OCI-LY1 (cell line): Measurements from ENCODE around the gene ST7L.

Experiments used
- H2AFZ ChIP-seq: fragments of 200-600 bp; sonication (generic), shearing (Covaris generic); 2 replicates; pipeline ENCODE4 v1.6.0; 2014; ENCODE audit warnings: antibody characterized with exemption, mild to moderate bottlenecking, low read length
- H3F3A ChIP-seq: fragments of 200-600 bp; sonication (generic), shearing (Covaris generic); 2 replicates; pipeline ENCODE4 v1.6.0; 2014; ENCODE audit warnings: mild to moderate bottlenecking, antibody characterized with exemption, low read length, moderate library complexity; ENCODE audit not compliant: insufficient read depth
- H3K27ac ChIP-seq: fragments of 200-600 bp; sonication (generic); 2 replicates; pipeline ENCODE4 v1.5.1; 2014; ENCODE audit warnings: low read length, mixed run types, mild to moderate bottlenecking, low read depth; ENCODE audit not compliant: poor library complexity, severe bottlenecking
- H3K27me3 ChIP-seq: fragments of 200-600 bp; sonication (generic); 2 replicates; pipeline ENCODE4 v1.6.0; 2014; ENCODE audit warnings: antibody characterized with exemption, mild to moderate bottlenecking, low read length, moderate library complexity; ENCODE audit not compliant: insufficient read depth
- H3K36me3 ChIP-seq: fragments of 200-600 bp; sonication (generic); 2 replicates; pipeline ENCODE4 v1.6.1; 2014; ENCODE audit warnings: mild to moderate bottlenecking, antibody characterized with exemption, low read length, moderate library complexity, mixed read lengths; ENCODE audit not compliant: insufficient read depth
- H3K4me1 ChIP-seq: fragments of 200-600 bp; sonication (generic); 2 replicates; pipeline ENCODE4 v1.5.1; 2014; ENCODE audit warnings: mild to moderate bottlenecking, low read length, moderate library complexity; ENCODE audit not compliant: insufficient read depth, severe bottlenecking
- H3K4me2 ChIP-seq: fragments of 200-600 bp; sonication (generic), shearing (Covaris generic); 2 replicates; pipeline ENCODE4 v1.6.1; 2014; ENCODE audit warnings: low read length
- H3K4me3 ChIP-seq: fragments of 200-600 bp; sonication (generic); 2 replicates; pipeline ENCODE4 v1.5.1; 2014; ENCODE audit warnings: low read length, low read depth, mild to moderate bottlenecking, mixed read lengths; ENCODE audit not compliant: poor library complexity, severe bottlenecking
- H3K79me2 ChIP-seq: fragments of 200-600 bp; shearing (Covaris generic); 2 replicates; pipeline ENCODE4 v1.6.1; 2016; ENCODE audit warnings: mixed run types, low read length, mixed read lengths; ENCODE audit not compliant: insufficient read depth
- H3K9ac ChIP-seq: fragments of 200-600 bp; sonication (generic), shearing (Covaris generic); 2 replicates; pipeline ENCODE4 v1.6.1; 2014; ENCODE audit warnings: mild to moderate bottlenecking, low read length, mixed read lengths
- H3K9me2 ChIP-seq: fragments of 200-600 bp; sonication (generic), shearing (Covaris generic); 2 replicates; pipeline ENCODE4 v1.6.1; 2014; ENCODE audit warnings: low read depth, mild to moderate bottlenecking, low read length, mixed read lengths
- H3K9me3 ChIP-seq: fragments of 200-600 bp; shearing (Covaris generic); 2 replicates; pipeline ENCODE4 v1.6.1; 2014; ENCODE audit warnings: low read length, mixed read lengths
- H4K20me1 ChIP-seq: fragments of 200-600 bp; sonication (generic), shearing (Covaris generic); 2 replicates; pipeline ENCODE4 v1.6.0; 2016; ENCODE audit warnings: mild to moderate bottlenecking, low read length; ENCODE audit not compliant: insufficient read depth
- EZH2 ChIP-seq: fragments of 200-600 bp; sonication (generic), shearing (Covaris generic); IDR thresholded peaks from 2 replicates; pipeline ENCODE4 v1.8.0; 2017; ENCODE audit warnings: borderline replicate concordance, mixed run types, mild to moderate bottlenecking, antibody characterized with exemption, low read length, moderate library complexity, mixed read lengths
- TF ChIP-seq, protein P1 (sequence below): fragments of 200-600 bp; sonication (generic), shearing (Covaris generic); IDR thresholded peaks from 2 replicates; pipeline ENCODE4 v1.5.1; 2017; ENCODE audit warnings: mild to moderate bottlenecking, antibody characterized with exemption, low read length, moderate library complexity, mixed read lengths

The ST7L gene

GRCh38 chr1:112542206-112542973 lies 76.6 kb downstream of the ST7L start:
- no peaks in the 10 kb centered on the region for H3K36me3 ChIP-seq
- no peaks in the 10 kb centered on the region for H4K20me1 ChIP-seq
- TF ChIP-seq EZH2 = no peak
- TF ChIP-seq, protein P1, sequence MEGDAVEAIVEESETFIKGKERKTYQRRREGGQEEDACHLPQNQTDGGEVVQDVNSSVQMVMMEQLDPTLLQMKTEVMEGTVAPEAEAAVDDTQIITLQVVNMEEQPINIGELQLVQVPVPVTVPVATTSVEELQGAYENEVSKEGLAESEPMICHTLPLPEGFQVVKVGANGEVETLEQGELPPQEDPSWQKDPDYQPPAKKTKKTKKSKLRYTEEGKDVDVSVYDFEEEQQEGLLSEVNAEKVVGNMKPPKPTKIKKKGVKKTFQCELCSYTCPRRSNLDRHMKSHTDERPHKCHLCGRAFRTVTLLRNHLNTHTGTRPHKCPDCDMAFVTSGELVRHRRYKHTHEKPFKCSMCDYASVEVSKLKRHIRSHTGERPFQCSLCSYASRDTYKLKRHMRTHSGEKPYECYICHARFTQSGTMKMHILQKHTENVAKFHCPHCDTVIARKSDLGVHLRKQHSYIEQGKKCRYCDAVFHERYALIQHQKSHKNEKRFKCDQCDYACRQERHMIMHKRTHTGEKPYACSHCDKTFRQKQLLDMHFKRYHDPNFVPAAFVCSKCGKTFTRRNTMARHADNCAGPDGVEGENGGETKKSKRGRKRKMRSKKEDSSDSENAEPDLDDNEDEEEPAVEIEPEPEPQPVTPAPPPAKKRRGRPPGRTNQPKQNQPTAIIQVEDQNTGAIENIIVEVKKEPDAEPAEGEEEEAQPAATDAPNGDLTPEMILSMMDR = no peak
- no peak overlapping the region for H3K27ac ChIP-seq
- no peaks in the 10 kb centered on the region for H3K27me3 ChIP-seq
- no peak overlapping the region for H3K4me2 ChIP-seq
- no peak overlapping the region for H3K4me3 ChIP-seq
- no peak overlapping the region for H2AFZ ChIP-seq
- no peaks in the 10 kb centered on the region for H3K4me1 ChIP-seq
- H3K9ac ChIP-seq = no peak overlapping the region
- no peaks in the 10 kb centered on the region for H3K9me3 ChIP-seq
- no peaks in the 10 kb centered on the region for H3K79me2 ChIP-seq
- no peaks in the 10 kb centered on the region for H3K9me2 ChIP-seq
- no peaks in the 10 kb centered on the region for H3F3A ChIP-seq

- H3K4me3 ChIP-seq = no peak overlapping the region
- H3K4me2 ChIP-seq = no peak overlapping the region
- H3K36me3 ChIP-seq = no peaks in the 10 kb centered on the region
- H3K27me3 ChIP-seq = no peaks in the 10 kb centered on the region
- H4K20me1 ChIP-seq = no peaks in the 10 kb centered on the region
- H3K9ac ChIP-seq = no peak overlapping the region
- H3K9me3 ChIP-seq = no peaks in the 10 kb centered on the region
- no peak overlapping the region for H3K27ac ChIP-seq
- TF ChIP-seq, protein P1 = no peak
- no peak for TF ChIP-seq EZH2
- H3F3A ChIP-seq = no peaks in the 10 kb centered on the region
- H3K9me2 ChIP-seq = no peaks in the 10 kb centered on the region
- H3K79me2 ChIP-seq = no peaks in the 10 kb centered on the region
- no peak overlapping the region for H2AFZ ChIP-seq
- no peaks in the 10 kb centered on the region for H3K4me1 ChIP-seq
Measured at GRCh38 chr1:112541299-112541698, 77.6 kb downstream of the ST7L start.

- no peaks in the 10 kb centered on the region for H3K4me1 ChIP-seq
- H3K9ac ChIP-seq = no peak overlapping the region
- H3K9me2 ChIP-seq = no peaks in the 10 kb centered on the region
- H4K20me1 ChIP-seq = no peaks in the 10 kb centered on the region
- no peak overlapping the region for H2AFZ ChIP-seq
- H3K4me3 ChIP-seq = no peak overlapping the region
- no peaks in the 10 kb centered on the region for H3K9me3 ChIP-seq
- H3K4me2 ChIP-seq = no peak overlapping the region
- H3K79me2 ChIP-seq = no peaks in the 10 kb centered on the region
- no peaks in the 10 kb centered on the region for H3F3A ChIP-seq
- no peaks in the 10 kb centered on the region for H3K27me3 ChIP-seq
- H3K36me3 ChIP-seq = no peaks in the 10 kb centered on the region
- TF ChIP-seq, protein P1 = no peak
- TF ChIP-seq EZH2 = no peak
- H3K27ac ChIP-seq = no peak overlapping the region
Measured at GRCh38 chr1:112540226-112540794, 78.6 kb downstream of the ST7L start.
